GM12878 (cell line): ENCODE results near the gene GFRA3.

Experiments used
- NR2F1 ChIP-seq: fragments of 450-650 bp; conservative IDR thresholded peaks from 2 replicates; pipeline ENCODE4 v1.6.1; 2017; ENCODE audit warnings: mild to moderate bottlenecking
- NRF1 ChIP-seq: conservative IDR thresholded peaks from 2 replicates; pipeline ENCODE4 v1.6.1; 2011; ENCODE audit warnings: mild to moderate bottlenecking, low read depth, low read length, improper control_type of control experiment
- PRDM15 ChIP-seq: fragments of 450-650 bp; formaldehyde crosslinking; IDR thresholded peaks from 2 replicates; pipeline ENCODE4 v1.4.0; 2020; ENCODE audit warnings: mild to moderate bottlenecking, moderate library complexity

- no peak for TF ChIP-seq NR2F1
- TF ChIP-seq PRDM15 (CRISPR knock-in tag) = no peak
- no peak for TF ChIP-seq NRF1
Observed at GRCh38 chr5:138282920-138283742, 8.7 kb upstream of the GFRA3 start.
